SKM-1 (cell line): ENCODE measurements around the gene FAM83F.

Experiments
- DNase-seq: peaks from one replicate; lab custom pipeline; 2025; ENCODE audit not compliant: unreplicated experiment; lab: John Stamatoyannopoulos, UW

The FAM83F gene

GRCh38 chr22:40056154-40056553, 61.4 kb downstream of the FAM83F start:
- DNase-seq, result no peak

- no peak for DNase-seq
Observed at GRCh38 chr22:40056559-40056958, 61.8 kb downstream of the FAM83F start.

- DNase-seq, result no peak
Observed at GRCh38 chr22:40057652-40058051, 62.9 kb downstream of the FAM83F start.

GRCh38 chr22:40058265-40058664, 63.5 kb downstream of the FAM83F start:
- DNase-seq, result no peak

- DNase-seq, result no peak
Observed at GRCh38 chr22:40065981-40066380, 71.2 kb downstream of the FAM83F start.

GRCh38 chr22:40067639-40068038, 72.9 kb downstream of the FAM83F start:
- no peak for DNase-seq

GRCh38 chr22:40070701-40071100, 75.9 kb downstream of the FAM83F start:
- no peak for DNase-seq

- DNase-seq, result no peak
Observed at GRCh38 chr22:40071720-40072119, 77.0 kb downstream of the FAM83F start.

GRCh38 chr22:40076702-40077645, 82.2 kb downstream of the FAM83F start:
- DNase-seq, result no peak

GRCh38 chr22:40077646-40078016, 82.9 kb downstream of the FAM83F start:
- no peak for DNase-seq

- DNase-seq, result no peak
Observed at GRCh38 chr22:40081662-40082061, 86.9 kb downstream of the FAM83F start.

- no peak for DNase-seq
Observed at GRCh38 chr22:40082184-40082583, 87.4 kb downstream of the FAM83F start.

GRCh38 chr22:40083794-40084193, 89.0 kb downstream of the FAM83F start:
- DNase-seq, result no peak

- DNase-seq, result no peak
Observed at GRCh38 chr22:40084246-40084645, 89.5 kb downstream of the FAM83F start.

GRCh38 chr22:40088818-40089217, 94.1 kb downstream of the FAM83F start:
- DNase-seq, result no peak
